ENCODE data around the gene STK35. TPM values are rescaled to one million over a fixed set of nuclear protein-coding genes. Genes with fewer than 3 reads are reported as not detected.

STK35 gene
- total RNA-seq, 4 donors from 2014 or later, result 10.2 to 28.0 (median 17.5) TPM

GRCh38 chr20:2138396-2138795, 36.8 kb downstream of the STK35 start:
- no peaks in the 10 kb centered on the region for H3K4me1 ChIP-seq
- no peaks in the 10 kb centered on the region for H3K9me3 ChIP-seq
- H3K36me3 ChIP-seq, result no peaks in the 10 kb centered on the region
- no peak for DNase-seq
- TF ChIP-seq CTCF (IDR thresholded peaks at IDR 0.05) (no peak), POLR2A (IDR thresholded peaks at IDR 0.05) (no peak)
- intact Hi-C loops (cut with DNase I; ENCODE audit: low total_unique reads), result no loop called here
- H3K4me3 ChIP-seq, result no peak overlapping the region
- no peaks in the 10 kb centered on the region for H3K27me3 ChIP-seq
- no peak overlapping the region for H3K27ac ChIP-seq

- TF ChIP-seq CTCF (IDR thresholded peaks at IDR 0.05) (no peak), POLR2A (IDR thresholded peaks at IDR 0.05) (no peak)
- Histone ChIP-seq H3K4me1 (no peaks in the 10 kb centered on the region), H3K9me3 (no peaks in the 10 kb centered on the region), H3K27ac (no peak overlapping the region), H3K27me3 (no peaks in the 10 kb centered on the region), H3K4me3 (no peak overlapping the region), H3K36me3 (no peaks in the 10 kb centered on the region)
- intact Hi-C loops (cut with DNase I; ENCODE audit: low total_unique reads), result no loop called here
- no peak for DNase-seq
Observed at GRCh38 chr20:2139250-2139649, 37.6 kb downstream of the STK35 start.

GRCh38 chr20:2139736-2140135, 38.1 kb downstream of the STK35 start:
- H3K27ac ChIP-seq, result no peak overlapping the region
- no peaks in the 10 kb centered on the region for H3K4me1 ChIP-seq
- DNase-seq, result no peak
- H3K4me3 ChIP-seq, result no peak overlapping the region
- intact Hi-C loops (cut with DNase I; ENCODE audit: low total_unique reads), result no loop called here
- TF ChIP-seq CTCF (IDR thresholded peaks at IDR 0.05), result no peak
- TF ChIP-seq POLR2A (IDR thresholded peaks at IDR 0.05), result no peak
- H3K36me3 ChIP-seq, result no peaks in the 10 kb centered on the region
- no peaks in the 10 kb centered on the region for H3K9me3 ChIP-seq
- H3K27me3 ChIP-seq, result no peaks in the 10 kb centered on the region

- DNase-seq, result peak; percentile 54 to 57
- Histone ChIP-seq H3K4me1 (no peaks in the 10 kb centered on the region), H3K9me3 (no peaks in the 10 kb centered on the region), H3K36me3 (no peaks in the 10 kb centered on the region), H3K27ac (no peak overlapping the region), H3K27me3 (no peaks in the 10 kb centered on the region), H3K4me3 (no peak overlapping the region)
- intact Hi-C loops (cut with DNase I; ENCODE audit: low total_unique reads), result no loop called here
- TF ChIP-seq CTCF (IDR thresholded peaks at IDR 0.05) (no peak), POLR2A (IDR thresholded peaks at IDR 0.05) (no peak)
Observed at GRCh38 chr20:2140561-2140960, 38.9 kb downstream of the STK35 start.

GRCh38 chr20:2141600-2142575, 40.3 kb downstream of the STK35 start:
- H3K4me3 ChIP-seq, result no peak overlapping the region
- H3K27me3 ChIP-seq, result no peaks in the 10 kb centered on the region
- no peaks in the 10 kb centered on the region for H3K4me1 ChIP-seq
- intact Hi-C loops (cut with DNase I; ENCODE audit: low total_unique reads), result no loop called here
- H3K36me3 ChIP-seq, result no peaks in the 10 kb centered on the region
- DNase-seq, result no peak
- no peaks in the 10 kb centered on the region for H3K9me3 ChIP-seq
- no peak overlapping the region for H3K27ac ChIP-seq
- no peak for TF ChIP-seq CTCF (IDR thresholded peaks at IDR 0.05)
- TF ChIP-seq POLR2A (IDR thresholded peaks at IDR 0.05), result no peak

Data from uterus (tissue), 4 donors.